ENCODE results near the gene CYTH2.

Gene CYTH2

GRCh38 chr19:48444936-48445200, 24.3 kb upstream of the CYTH2 start:
- TF ChIP-seq CTCF (conservative IDR thresholded peaks at IDR 0.05; ENCODE audit: low read depth) = no peak
- peak overlapping the region; percentile 75 for H3K27ac ChIP-seq
- POLR2A ChIA-PET (ENCODE audit: low non-redundant PET) = interaction anchor here (1.0 kb wide), 2 partner anchors 48 to 174 kb away, joined by 3 read pairs; partner anchors contain the start of genes RPL18 and SPHK2
- DNase-seq (ENCODE audit: low spot score) = no peak
- CTCF ChIA-PET = interaction anchor here (0.6 to 1.7 kb wide), 7 partner anchors 16 to 140 kb away, joined by 3 to 4 read pairs (median 3); partner anchors contain the start of gene KDELR1

GRCh38 chr19:48445256-48445605, 23.9 kb upstream of the CYTH2 start:
- ChIA-PET CTCF (interaction anchor here (0.6 to 1.7 kb wide), 8 partner anchors 13 to 139 kb away, joined by 3 to 4 read pairs (median 3); partner anchors contain the start of gene KDELR1), POLR2A (ENCODE audit: low non-redundant PET) (interaction anchor here (1.0 kb wide), 2 partner anchors 48 to 174 kb away, joined by 3 read pairs; partner anchors contain the start of genes RPL18 and SPHK2)
- TF ChIP-seq CTCF (conservative IDR thresholded peaks at IDR 0.05; ENCODE audit: low read depth) = peak; percentile 77
- peak overlapping the region; percentile 90 for H3K27ac ChIP-seq
- peak; percentile 91 for DNase-seq (ENCODE audit: low spot score)

- ChIA-PET CTCF (interaction anchor here (0.6 to 1.7 kb wide), 7 partner anchors 13 to 496 kb away, joined by 3 to 4 read pairs (median 3); partner anchors contain the start of gene KDELR1), POLR2A (ENCODE audit: low non-redundant PET) (interaction anchor here (0.6 to 1.0 kb wide), 3 partner anchors 42 to 173 kb away, joined by 3 to 4 read pairs (median 3); partner anchors contain the start of genes RPL18 and SPHK2)
- peak within 1 kb of the TSS; percentile 90 for H3K27ac ChIP-seq
- 0 out of 2 replicates have a peak, but pooled peaks have one; percentile 29 for TF ChIP-seq CTCF (conservative IDR thresholded peaks at IDR 0.05; ENCODE audit: low read depth)
- peak; percentile 97 for DNase-seq (ENCODE audit: low spot score)
Measured at GRCh38 chr19:48445606-48446481, 23.3 kb upstream of the CYTH2 start, which contains the start of gene GRWD1. Gene GRWD1, plus strand, starts transcription at chr19:48445983. Its CDS starts 23 bp downstream, at chr19:48446006.

- POLR2A ChIA-PET (ENCODE audit: low non-redundant PET) = no interaction called here
- no peak for DNase-seq (ENCODE audit: low spot score)
- H3K27ac ChIP-seq = peak overlapping the region; percentile 90
- CTCF ChIA-PET = interaction anchor here (0.7 kb wide), 1 partner anchor 495 kb away, joined by 3 read pairs; no protein-coding TSS in a partner anchor
- no peak for TF ChIP-seq CTCF (conservative IDR thresholded peaks at IDR 0.05; ENCODE audit: low read depth)
Measured at GRCh38 chr19:48446579-48446978, 22.6 kb upstream of the CYTH2 start.

GRCh38 chr19:48448563-48448962, 20.6 kb upstream of the CYTH2 start:
- TF ChIP-seq CTCF (conservative IDR thresholded peaks at IDR 0.05; ENCODE audit: low read depth) = no peak
- ChIA-PET CTCF (no interaction called here), POLR2A (ENCODE audit: low non-redundant PET) (no interaction called here)
- H3K27ac ChIP-seq = no peak overlapping the region
- no peak for DNase-seq (ENCODE audit: low spot score)

GRCh38 chr19:48450441-48450840, 18.7 kb upstream of the CYTH2 start:
- CTCF ChIA-PET = interaction anchor here (0.6 kb wide), 1 partner anchor 39 kb away, joined by 5 read pairs; no protein-coding TSS in a partner anchor
- POLR2A ChIA-PET (ENCODE audit: low non-redundant PET) = no interaction called here

More at GRCh38 chr19:48450441-48450840, 18.7 kb upstream of the CYTH2 start:
- no peak overlapping the region for H3K27ac ChIP-seq
- no peak for TF ChIP-seq CTCF (conservative IDR thresholded peaks at IDR 0.05; ENCODE audit: low read depth)
- no peak for DNase-seq (ENCODE audit: low spot score)
